ENCODE measurements around the gene F2R. TPM values are rescaled to one million over a fixed set of nuclear protein-coding genes. Genes with fewer than 3 reads are reported as not detected.

Gene F2R
- total and polyA plus RNA-seq, 2 of the 8 experiments (the other 6 are each of a cell fraction or from before 2014, with no cell fraction given), result 23.8 to 29.1 TPM

DNA sequence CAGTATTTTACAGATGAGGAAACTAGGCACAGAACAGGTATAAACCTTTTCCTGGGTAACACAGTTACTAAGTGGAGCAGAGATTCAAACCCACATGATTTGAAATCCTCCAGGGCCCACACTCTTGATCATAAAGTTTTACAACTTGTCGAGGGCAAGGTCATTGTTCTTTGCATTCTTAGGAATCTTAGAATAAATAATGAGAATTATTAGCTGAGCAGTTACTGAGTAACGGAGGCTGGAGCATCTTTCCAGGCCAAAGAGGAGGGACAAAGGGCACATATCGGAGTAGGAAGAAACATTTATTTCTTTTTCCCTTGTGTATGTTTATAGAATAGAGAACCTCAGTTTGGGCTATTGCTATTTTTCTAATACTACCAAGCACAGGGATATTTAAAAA lies 27.1 kb upstream of the F2R start (continued):
- TF ChIP-seq, protein P1, sequence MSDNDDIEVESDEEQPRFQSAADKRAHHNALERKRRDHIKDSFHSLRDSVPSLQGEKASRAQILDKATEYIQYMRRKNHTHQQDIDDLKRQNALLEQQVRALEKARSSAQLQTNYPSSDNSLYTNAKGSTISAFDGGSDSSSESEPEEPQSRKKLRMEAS (IDR thresholded peaks at IDR 0.05), result no peak
- TF ChIP-seq KDM5A (IDR thresholded peaks at IDR 0.05; ENCODE audit: low read length) (no peak), CTBP2 (IDR thresholded peaks at IDR 0.05; ENCODE audit: borderline replicate concordance, insufficient read depth, insufficient read length, low read length) (no peak), KDM1A (IDR thresholded peaks at IDR 0.05; ENCODE audit: borderline replicate concordance, low read length) (no peak), EGR1 (IDR thresholded peaks at IDR 0.05; ENCODE audit: borderline replicate concordance, low read depth, low read length) (no peak)
- TF ChIP-seq, protein P2, sequence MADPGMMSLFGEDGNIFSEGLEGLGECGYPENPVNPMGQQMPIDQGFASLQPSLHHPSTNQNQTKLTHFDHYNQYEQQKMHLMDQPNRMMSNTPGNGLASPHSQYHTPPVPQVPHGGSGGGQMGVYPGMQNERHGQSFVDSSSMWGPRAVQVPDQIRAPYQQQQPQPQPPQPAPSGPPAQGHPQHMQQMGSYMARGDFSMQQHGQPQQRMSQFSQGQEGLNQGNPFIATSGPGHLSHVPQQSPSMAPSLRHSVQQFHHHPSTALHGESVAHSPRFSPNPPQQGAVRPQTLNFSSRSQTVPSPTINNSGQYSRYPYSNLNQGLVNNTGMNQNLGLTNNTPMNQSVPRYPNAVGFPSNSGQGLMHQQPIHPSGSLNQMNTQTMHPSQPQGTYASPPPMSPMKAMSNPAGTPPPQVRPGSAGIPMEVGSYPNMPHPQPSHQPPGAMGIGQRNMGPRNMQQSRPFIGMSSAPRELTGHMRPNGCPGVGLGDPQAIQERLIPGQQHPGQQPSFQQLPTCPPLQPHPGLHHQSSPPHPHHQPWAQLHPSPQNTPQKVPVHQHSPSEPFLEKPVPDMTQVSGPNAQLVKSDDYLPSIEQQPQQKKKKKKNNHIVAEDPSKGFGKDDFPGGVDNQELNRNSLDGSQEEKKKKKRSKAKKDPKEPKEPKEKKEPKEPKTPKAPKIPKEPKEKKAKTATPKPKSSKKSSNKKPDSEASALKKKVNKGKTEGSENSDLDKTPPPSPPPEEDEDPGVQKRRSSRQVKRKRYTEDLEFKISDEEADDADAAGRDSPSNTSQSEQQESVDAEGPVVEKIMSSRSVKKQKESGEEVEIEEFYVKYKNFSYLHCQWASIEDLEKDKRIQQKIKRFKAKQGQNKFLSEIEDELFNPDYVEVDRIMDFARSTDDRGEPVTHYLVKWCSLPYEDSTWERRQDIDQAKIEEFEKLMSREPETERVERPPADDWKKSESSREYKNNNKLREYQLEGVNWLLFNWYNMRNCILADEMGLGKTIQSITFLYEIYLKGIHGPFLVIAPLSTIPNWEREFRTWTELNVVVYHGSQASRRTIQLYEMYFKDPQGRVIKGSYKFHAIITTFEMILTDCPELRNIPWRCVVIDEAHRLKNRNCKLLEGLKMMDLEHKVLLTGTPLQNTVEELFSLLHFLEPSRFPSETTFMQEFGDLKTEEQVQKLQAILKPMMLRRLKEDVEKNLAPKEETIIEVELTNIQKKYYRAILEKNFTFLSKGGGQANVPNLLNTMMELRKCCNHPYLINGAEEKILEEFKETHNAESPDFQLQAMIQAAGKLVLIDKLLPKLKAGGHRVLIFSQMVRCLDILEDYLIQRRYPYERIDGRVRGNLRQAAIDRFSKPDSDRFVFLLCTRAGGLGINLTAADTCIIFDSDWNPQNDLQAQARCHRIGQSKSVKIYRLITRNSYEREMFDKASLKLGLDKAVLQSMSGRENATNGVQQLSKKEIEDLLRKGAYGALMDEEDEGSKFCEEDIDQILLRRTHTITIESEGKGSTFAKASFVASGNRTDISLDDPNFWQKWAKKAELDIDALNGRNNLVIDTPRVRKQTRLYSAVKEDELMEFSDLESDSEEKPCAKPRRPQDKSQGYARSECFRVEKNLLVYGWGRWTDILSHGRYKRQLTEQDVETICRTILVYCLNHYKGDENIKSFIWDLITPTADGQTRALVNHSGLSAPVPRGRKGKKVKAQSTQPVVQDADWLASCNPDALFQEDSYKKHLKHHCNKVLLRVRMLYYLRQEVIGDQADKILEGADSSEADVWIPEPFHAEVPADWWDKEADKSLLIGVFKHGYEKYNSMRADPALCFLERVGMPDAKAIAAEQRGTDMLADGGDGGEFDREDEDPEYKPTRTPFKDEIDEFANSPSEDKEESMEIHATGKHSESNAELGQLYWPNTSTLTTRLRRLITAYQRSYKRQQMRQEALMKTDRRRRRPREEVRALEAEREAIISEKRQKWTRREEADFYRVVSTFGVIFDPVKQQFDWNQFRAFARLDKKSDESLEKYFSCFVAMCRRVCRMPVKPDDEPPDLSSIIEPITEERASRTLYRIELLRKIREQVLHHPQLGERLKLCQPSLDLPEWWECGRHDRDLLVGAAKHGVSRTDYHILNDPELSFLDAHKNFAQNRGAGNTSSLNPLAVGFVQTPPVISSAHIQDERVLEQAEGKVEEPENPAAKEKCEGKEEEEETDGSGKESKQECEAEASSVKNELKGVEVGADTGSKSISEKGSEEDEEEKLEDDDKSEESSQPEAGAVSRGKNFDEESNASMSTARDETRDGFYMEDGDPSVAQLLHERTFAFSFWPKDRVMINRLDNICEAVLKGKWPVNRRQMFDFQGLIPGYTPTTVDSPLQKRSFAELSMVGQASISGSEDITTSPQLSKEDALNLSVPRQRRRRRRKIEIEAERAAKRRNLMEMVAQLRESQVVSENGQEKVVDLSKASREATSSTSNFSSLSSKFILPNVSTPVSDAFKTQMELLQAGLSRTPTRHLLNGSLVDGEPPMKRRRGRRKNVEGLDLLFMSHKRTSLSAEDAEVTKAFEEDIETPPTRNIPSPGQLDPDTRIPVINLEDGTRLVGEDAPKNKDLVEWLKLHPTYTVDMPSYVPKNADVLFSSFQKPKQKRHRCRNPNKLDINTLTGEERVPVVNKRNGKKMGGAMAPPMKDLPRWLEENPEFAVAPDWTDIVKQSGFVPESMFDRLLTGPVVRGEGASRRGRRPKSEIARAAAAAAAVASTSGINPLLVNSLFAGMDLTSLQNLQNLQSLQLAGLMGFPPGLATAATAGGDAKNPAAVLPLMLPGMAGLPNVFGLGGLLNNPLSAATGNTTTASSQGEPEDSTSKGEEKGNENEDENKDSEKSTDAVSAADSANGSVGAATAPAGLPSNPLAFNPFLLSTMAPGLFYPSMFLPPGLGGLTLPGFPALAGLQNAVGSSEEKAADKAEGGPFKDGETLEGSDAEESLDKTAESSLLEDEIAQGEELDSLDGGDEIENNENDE (IDR thresholded peaks at IDR 0.05; ENCODE audit: insufficient replicate concordance, low read length), result no peak

Measured in H1 (cell line).